Lower lobe of right lung (tissue), 2 donors: ENCODE data around the gene AGBL3. TPM values are rescaled to one million over a fixed set of nuclear protein-coding genes. Genes with fewer than 3 reads are reported as not detected.

ENCODE experiments used
- ATAC-seq, 2 donors: fragments of 200-7000 bp; cut with Tn5 transposase; one replicate each; pipeline ENCODE4 v1.9.1; 2020 to 2022; ENCODE audit warnings: mild to moderate bottlenecking in 2 of 2, moderate library complexity in 2 of 2
- DNase-seq: peaks from one replicate; pipeline ENCODE4 v3.0.0-alpha.2; 2020
- H3K27ac ChIP-seq: fragments of 200-600 bp; one replicate; pipeline ENCODE4 v1.8.0; 2022
- H3K27me3 ChIP-seq: fragments of 200-600 bp; one replicate; pipeline ENCODE4 v1.8.0; 2022; ENCODE audit warnings: low read depth
- H3K36me3 ChIP-seq: fragments of 200-600 bp; one replicate; pipeline ENCODE4 v1.8.0; 2022; ENCODE audit warnings: mild to moderate bottlenecking
- H3K4me1 ChIP-seq: fragments of 200-600 bp; one replicate; pipeline ENCODE4 v1.8.0; 2022
- H3K4me3 ChIP-seq: fragments of 200-600 bp; one replicate; pipeline ENCODE4 v1.8.0; 2022; ENCODE audit warnings: mild to moderate bottlenecking
- H3K9me3 ChIP-seq: fragments of 200-600 bp; one replicate; pipeline ENCODE4 v1.8.0; 2022
- intact Hi-C: fragments of 100-400 bp; cut with DNase I; formaldehyde crosslinking; loops from one replicate; pipeline ENCODE4 v1.11.0; 2022
- long read RNA-seq: library from polyadenylated mRNA; unstranded; transcript quantifications from one replicate; pipeline ENCODE4 v2.0.0, GENCODE V29; 2021
- total RNA-seq: library from RNA; stranded (reverse); fragmentation: NEBNext Ultra II Directional; extraction: Animal tissue kit (Norgen Biotek cat#: 25700); gene quantifications from one replicate; pipeline ENCODE4 v1.2.1, GENCODE V29; 2021
- TF ChIP-seq, protein P1 (sequence below): fragments of 200-600 bp; IDR thresholded peaks from one replicate; pipeline ENCODE4 v1.8.0; 2022; ENCODE audit warnings: antibody characterized with exemption, mild to moderate bottlenecking
- donor health status: DM: no; HTN: yes; CAD: no; lungs with severe emphysema.

The AGBL3 gene
- 6.1 TPM for total RNA-seq
- long read RNA-seq, partial matches to known transcripts: 0 of 19 reads
- long read RNA-seq, other reads (novel, unspliced or antisense): 17 of 19 reads

DNA sequence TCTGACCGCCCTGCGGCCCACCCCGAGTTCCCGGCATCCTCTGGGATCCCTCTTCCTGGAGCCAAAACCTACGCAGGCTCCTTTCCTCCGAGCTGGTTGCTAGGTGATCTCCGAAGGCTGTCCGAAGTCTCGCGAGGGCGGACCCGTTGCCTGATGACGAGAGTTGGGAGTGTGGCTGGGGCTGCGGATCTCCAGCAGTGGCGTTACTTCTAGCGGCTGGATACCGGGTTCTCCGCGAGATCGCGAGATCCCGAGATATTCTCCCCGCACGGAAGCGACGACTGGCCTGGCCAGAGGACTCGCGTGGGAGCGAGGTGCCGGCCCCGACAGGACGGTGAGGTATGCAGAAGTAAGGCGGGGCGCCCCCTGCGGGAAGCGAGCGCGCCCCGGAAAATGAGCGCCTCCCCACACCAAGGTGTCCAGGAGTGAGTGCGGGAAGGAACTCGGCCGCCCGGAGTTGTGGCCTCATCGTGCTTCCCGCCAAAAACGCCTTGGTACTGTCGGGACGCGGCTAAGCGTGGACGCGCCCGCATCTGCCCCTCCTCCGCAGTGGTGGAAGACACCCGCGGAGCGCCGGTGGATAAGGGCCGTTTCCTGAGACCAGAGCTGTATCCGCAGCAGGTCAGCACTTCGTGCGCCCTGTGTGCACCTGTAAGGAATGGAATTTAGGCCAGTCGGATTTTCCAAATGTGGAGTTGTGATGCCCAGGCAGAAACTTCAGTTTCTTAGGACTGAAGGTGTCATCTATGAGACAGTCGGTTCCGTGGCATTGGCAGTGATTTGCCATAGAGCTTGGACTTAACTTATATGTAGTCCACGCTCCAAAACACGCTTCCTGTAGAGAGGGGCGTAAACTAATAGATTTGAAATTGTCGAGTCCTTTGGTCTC, at the start of gene AGBL3:
AGBL3 (plus strand) TSS at position 146 of the 889 bp plus-strand sequence. CDS start 1,426 bp downstream, outside the sequence.
- Histone ChIP-seq H3K4me1 (peaks cover 31% of the 10 kb centered on the region), H3K27ac (peak within 1 kb of the TSS; percentile 87), H3K9me3 (no peaks in the 10 kb centered on the region), H3K36me3 (peaks cover 10% of the 10 kb centered on the region), H3K4me3 (peak within 1 kb of the TSS; percentile 77), H3K27me3 (no peaks in the 10 kb centered on the region)
- intact Hi-C loops: no loop called here
- DNase-seq (peak; percentile 98), ATAC-seq (peak; percentile 98 to 100)
- TF ChIP-seq, protein P1, sequence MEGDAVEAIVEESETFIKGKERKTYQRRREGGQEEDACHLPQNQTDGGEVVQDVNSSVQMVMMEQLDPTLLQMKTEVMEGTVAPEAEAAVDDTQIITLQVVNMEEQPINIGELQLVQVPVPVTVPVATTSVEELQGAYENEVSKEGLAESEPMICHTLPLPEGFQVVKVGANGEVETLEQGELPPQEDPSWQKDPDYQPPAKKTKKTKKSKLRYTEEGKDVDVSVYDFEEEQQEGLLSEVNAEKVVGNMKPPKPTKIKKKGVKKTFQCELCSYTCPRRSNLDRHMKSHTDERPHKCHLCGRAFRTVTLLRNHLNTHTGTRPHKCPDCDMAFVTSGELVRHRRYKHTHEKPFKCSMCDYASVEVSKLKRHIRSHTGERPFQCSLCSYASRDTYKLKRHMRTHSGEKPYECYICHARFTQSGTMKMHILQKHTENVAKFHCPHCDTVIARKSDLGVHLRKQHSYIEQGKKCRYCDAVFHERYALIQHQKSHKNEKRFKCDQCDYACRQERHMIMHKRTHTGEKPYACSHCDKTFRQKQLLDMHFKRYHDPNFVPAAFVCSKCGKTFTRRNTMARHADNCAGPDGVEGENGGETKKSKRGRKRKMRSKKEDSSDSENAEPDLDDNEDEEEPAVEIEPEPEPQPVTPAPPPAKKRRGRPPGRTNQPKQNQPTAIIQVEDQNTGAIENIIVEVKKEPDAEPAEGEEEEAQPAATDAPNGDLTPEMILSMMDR: peak; percentile 60

- no peaks in the 10 kb centered on the region for H3K27me3 ChIP-seq
- peaks cover 7% of the 10 kb centered on the region for H3K4me1 ChIP-seq
- no peak overlapping the region for H3K4me3 ChIP-seq
- H3K36me3 ChIP-seq: peaks cover 20% of the 10 kb centered on the region
- no peaks in the 10 kb centered on the region for H3K9me3 ChIP-seq
- intact Hi-C loops: no loop called here
- DNase-seq (no peak), ATAC-seq (no peak)
- no peak overlapping the region for H3K27ac ChIP-seq
- TF ChIP-seq, protein P1: no peak
These were observed 49.3 kb upstream of the AGBL3 start for GRCh38 chr7:134936893-134937510.

GRCh38 chr7:134938141-134938540, 48.2 kb upstream of the AGBL3 start:
- Histone ChIP-seq H3K27me3 (no peaks in the 10 kb centered on the region), H3K4me3 (no peak overlapping the region), H3K9me3 (no peaks in the 10 kb centered on the region), H3K36me3 (peaks cover 23% of the 10 kb centered on the region), H3K27ac (no peak overlapping the region), H3K4me1 (peaks cover 8% of the 10 kb centered on the region)
- intact Hi-C loops: no loop called here
- TF ChIP-seq, protein P1: no peak
- no peak for ATAC-seq
- DNase-seq: no peak

DNA sequence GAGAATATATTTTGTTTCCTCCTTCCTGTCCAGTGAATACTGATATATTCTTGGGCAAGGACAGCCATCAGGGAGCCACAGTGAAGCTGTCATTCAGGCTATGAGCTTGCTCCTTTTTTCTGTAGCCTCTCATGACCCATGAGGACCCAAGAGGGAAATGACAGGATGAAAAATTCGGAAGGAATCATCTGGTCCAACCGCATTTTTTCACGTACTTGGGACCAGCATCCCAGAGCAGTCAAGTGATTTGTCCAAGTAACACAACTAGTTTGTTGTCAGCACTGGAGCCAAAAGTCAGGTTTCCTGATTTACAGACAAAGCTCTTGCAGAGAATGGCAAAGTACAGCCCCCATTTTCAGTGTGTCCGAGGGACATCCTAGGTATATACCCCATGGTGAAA, 47.2 kb upstream of the AGBL3 start:
- no peak for DNase-seq
- intact Hi-C loops: no loop called here
- peaks cover 8% of the 10 kb centered on the region for H3K4me1 ChIP-seq

DNA sequence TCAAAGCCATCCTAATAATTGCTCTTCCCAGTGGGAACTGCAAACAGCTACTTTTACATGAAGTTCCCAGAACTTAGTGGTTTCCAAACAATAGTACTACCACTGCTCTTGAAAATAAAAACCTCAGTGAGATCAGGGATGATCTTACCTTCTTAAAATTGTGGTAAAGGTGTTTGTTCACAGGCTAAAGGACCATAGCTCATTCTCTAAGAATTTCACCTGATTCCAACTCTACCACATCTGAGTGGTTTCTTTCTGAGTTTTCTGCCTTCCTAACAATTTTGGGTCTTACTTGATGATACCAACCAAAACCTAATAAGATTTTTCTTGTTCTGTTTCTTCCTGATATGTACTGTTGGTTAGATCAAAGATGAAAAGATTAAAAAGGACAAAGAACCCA, 45.6 kb upstream of the AGBL3 start:
- ATAC-seq (no peak), DNase-seq (no peak)
- Histone ChIP-seq H3K4me1 (peaks cover 8% of the 10 kb centered on the region), H3K9me3 (no peaks in the 10 kb centered on the region), H3K27me3 (no peaks in the 10 kb centered on the region), H3K36me3 (peaks cover 7% of the 10 kb centered on the region), H3K4me3 (no peak overlapping the region), H3K27ac (no peak overlapping the region)
- intact Hi-C loops: loop anchor here (10.0 kb wide), 1 partner anchor 306 kb away; no protein-coding TSS in a partner anchor
- TF ChIP-seq, protein P1: no peak

More for the DNA sequence above, 47.2 kb upstream of the AGBL3 start:
- H3K4me3 ChIP-seq: no peak overlapping the region
- peaks cover 19% of the 10 kb centered on the region for H3K36me3 ChIP-seq
- no peak for ATAC-seq
- no peak overlapping the region for H3K27ac ChIP-seq
- H3K9me3 ChIP-seq: no peaks in the 10 kb centered on the region
- TF ChIP-seq, protein P1: no peak
- H3K27me3 ChIP-seq: no peaks in the 10 kb centered on the region
